Prostate gland (tissue), 2 donors: ENCODE results near the gene CHST8. TPM values are rescaled to one million over a fixed set of nuclear protein-coding genes. Genes with fewer than 3 reads are reported as not detected.
A peak's percentile ranks its signal among the peaks of the same experiment; 100 is the strongest.

Experiments used
- DNase-seq: peaks from one replicate; pipeline ENCODE4 v3.0.0-alpha.2; 2019; ENCODE audit warnings: low spot score
- H3K27ac ChIP-seq, 2 donors: fragments of 200-600 bp; sonication (generic); 2 replicates each; pipeline ENCODE4 v1.5.1; 2017 to 2019
- H3K27me3 ChIP-seq: fragments of 200-600 bp; sonication (generic); replicated peaks from 2 replicates; pipeline ENCODE4 v1.5.1; 2019; ENCODE audit not compliant: insufficient read depth
- H3K36me3 ChIP-seq, 2 donors: fragments of 200-600 bp; sonication (generic); 1 replicate in 1 of 2; 2 replicates in 1 of 2; pipeline versions ENCODE4 v1.5.1 to v1.8.1; 2017 to 2019
- H3K4me1 ChIP-seq: fragments of 200-600 bp; sonication (generic); replicated peaks from 2 replicates; pipeline ENCODE4 v1.5.1; 2019
- H3K4me3 ChIP-seq, 2 donors: fragments of 200-600 bp; sonication (generic); 2 replicates each; pipeline ENCODE4 v1.5.1; 2017 to 2019
- H3K9me3 ChIP-seq: fragments of 200-600 bp; sonication (generic); 2 replicates; pipeline ENCODE4 v1.5.1; 2017
- CTCF ChIP-seq, 4 experiments: fragments of 200-600 bp in 2 of 4; fragments of 450-650 bp in 2 of 4; sonication (generic) in 2 of 4; IDR thresholded peaks; 1 replicate in 3 of 4; 2 replicates in 1 of 4; pipeline ENCODE4 v1.5.1; 2016 to 2019; ENCODE audit warnings: antibody characterized with exemption in 4 of 4, mild to moderate bottlenecking in 2 of 4, moderate library complexity in 2 of 4
- POLR2A ChIP-seq: fragments of 450-650 bp; IDR thresholded peaks from one replicate; pipeline ENCODE4 v1.6.1; 2016; ENCODE audit warnings: antibody characterized with exemption, mild to moderate bottlenecking
- POLR2AphosphoS5 ChIP-seq: sonication (generic); formaldehyde crosslinking; IDR thresholded peaks from one replicate; pipeline ENCODE4 v1.6.1; 2017; ENCODE audit warnings: antibody characterized with exemption
- WGBS: methylation state at CpG from one replicate; pipeline ENCODE4 v1.1.5; 2018; 5-methylcytosine and 5-hydroxymethylcytosine counted together
- intact Hi-C: fragments of 100-400 bp; cut with DNase I; formaldehyde crosslinking; loops from one replicate; pipeline ENCODE4 v1.14.2; 2022
- total RNA-seq, 2 donors: library from RNA; depleted of rRNA; stranded (reverse); fragments of >200 nt; gene quantifications; one replicate each; pipeline ENCODE4 v1.1.0, GENCODE V29; 2016

CHST8 gene
- total RNA-seq, 2 donors from 2014 or later, result 1.3 to 2.7 TPM

GRCh38 chr19:33811736-33812387, 190.1 kb downstream of the CHST8 start:
- Histone ChIP-seq H3K4me1 (peaks cover 5% of the 10 kb centered on the region), H3K9me3 (no peaks in the 10 kb centered on the region), H3K4me3 (no peak overlapping the region), H3K27me3 (no peaks in the 10 kb centered on the region), H3K27ac (no peak overlapping the region), H3K36me3 (no peaks in the 10 kb centered on the region)
- TF ChIP-seq POLR2AphosphoS5 (no peak), CTCF (IDR thresholded peaks at IDR 0.05) (no peak), POLR2A (no peak)
- 81% methylated on average over 13 of the region's 14 CpGs for WGBS
- no peak for DNase-seq
- intact Hi-C loops, result no loop called here

- 87% methylated on average over 28 of the region's 28 CpGs for WGBS
- Histone ChIP-seq H3K36me3 (no peaks in the 10 kb centered on the region), H3K4me1 (peaks cover 5% of the 10 kb centered on the region), H3K27me3 (no peaks in the 10 kb centered on the region), H3K4me3 (no peak overlapping the region), H3K9me3 (no peaks in the 10 kb centered on the region), H3K27ac (no peak overlapping the region)
- intact Hi-C loops, result no loop called here
- TF ChIP-seq CTCF (IDR thresholded peaks at IDR 0.05) (no peak), POLR2A (no peak), POLR2AphosphoS5 (no peak)
- DNase-seq, result no peak
These were observed 190.9 kb downstream of the CHST8 start for GRCh38 chr19:33812388-33813330.

- no peak for DNase-seq
- WGBS, result 81% methylated on average over 15 of the region's 16 CpGs
- peaks cover 5% of the 10 kb centered on the region for H3K4me1 ChIP-seq
- intact Hi-C loops, result no loop called here
- H3K27ac ChIP-seq, result no peak overlapping the region
- no peaks in the 10 kb centered on the region for H3K27me3 ChIP-seq
- TF ChIP-seq CTCF (IDR thresholded peaks at IDR 0.05) (no peak), POLR2A (no peak), POLR2AphosphoS5 (no peak)
- H3K4me3 ChIP-seq, result no peak overlapping the region
- H3K36me3 ChIP-seq, result no peaks in the 10 kb centered on the region
- no peaks in the 10 kb centered on the region for H3K9me3 ChIP-seq
These were observed 191.8 kb downstream of the CHST8 start for GRCh38 chr19:33813391-33814101.

- H3K36me3 ChIP-seq, result no peaks in the 10 kb centered on the region
- no peak for DNase-seq
- intact Hi-C loops, result no loop called here
- peaks cover 5% of the 10 kb centered on the region for H3K4me1 ChIP-seq
- TF ChIP-seq CTCF (IDR thresholded peaks at IDR 0.05), result peak in 1 of 4 experiments; percentile 6
- no peak for TF ChIP-seq POLR2A
- no peak for TF ChIP-seq POLR2AphosphoS5
- H3K4me3 ChIP-seq, result no peak overlapping the region
- WGBS, result 65% methylated on average over 21 of the region's 21 CpGs
- no peaks in the 10 kb centered on the region for H3K27me3 ChIP-seq
- no peaks in the 10 kb centered on the region for H3K9me3 ChIP-seq
- peak overlapping the region in 1 of 2 donors; percentile 27 for H3K27ac ChIP-seq
These were observed 192.7 kb downstream of the CHST8 start for GRCh38 chr19:33814181-33815165.
